GM19438 (cell line): ENCODE results near the gene HDHD3.

Source experiments
- ATAC-seq: cut with Tn5 transposase; IDR thresholded peaks from one replicate; pipeline ENCODE4 v1.9.1; 2021; ENCODE audit warnings: low read depth; ENCODE audit not compliant: unreplicated experiment

Gene HDHD3

DNA sequence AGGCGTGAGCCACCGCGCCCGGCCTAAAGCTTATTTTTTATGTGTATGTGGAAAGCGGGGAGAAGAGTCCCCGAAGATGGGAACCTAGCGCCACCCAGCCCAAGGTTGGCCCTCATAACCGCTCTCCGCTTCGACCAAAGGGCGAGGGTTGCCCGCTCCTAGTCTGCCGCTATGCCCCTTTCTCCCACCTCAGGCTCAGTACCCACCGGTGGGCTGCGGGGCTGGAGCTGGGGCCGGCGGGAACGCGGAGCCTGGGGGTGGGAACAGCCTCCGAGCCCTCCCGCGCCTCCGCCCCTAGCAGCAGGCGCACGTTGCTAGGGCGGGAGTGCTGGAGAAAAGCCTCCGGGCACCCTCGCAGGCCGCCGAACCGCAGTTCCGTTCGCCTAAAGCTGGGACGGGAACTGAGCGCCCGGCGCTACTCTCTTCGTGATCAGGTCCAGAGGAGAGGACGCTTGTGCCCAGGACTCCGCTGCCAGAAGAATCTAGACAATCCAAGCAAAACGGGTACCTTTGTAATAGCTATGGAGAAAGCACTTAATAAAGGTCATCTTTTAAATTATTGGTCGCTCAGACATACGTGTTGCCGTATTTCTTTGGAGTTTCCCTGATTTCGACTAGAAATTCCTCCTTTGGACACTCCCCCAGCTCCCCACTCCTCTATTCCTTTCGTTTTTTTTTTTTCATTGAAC lies 36.6 kb downstream of the HDHD3 start, which contains the start of gene WDR31:
TSS of gene WDR31 (minus strand) at position 265 of the 689 bp plus-strand sequence. CDS start 8,253 bp downstream, outside the sequence.
- peak; percentile 98 for ATAC-seq

DNA sequence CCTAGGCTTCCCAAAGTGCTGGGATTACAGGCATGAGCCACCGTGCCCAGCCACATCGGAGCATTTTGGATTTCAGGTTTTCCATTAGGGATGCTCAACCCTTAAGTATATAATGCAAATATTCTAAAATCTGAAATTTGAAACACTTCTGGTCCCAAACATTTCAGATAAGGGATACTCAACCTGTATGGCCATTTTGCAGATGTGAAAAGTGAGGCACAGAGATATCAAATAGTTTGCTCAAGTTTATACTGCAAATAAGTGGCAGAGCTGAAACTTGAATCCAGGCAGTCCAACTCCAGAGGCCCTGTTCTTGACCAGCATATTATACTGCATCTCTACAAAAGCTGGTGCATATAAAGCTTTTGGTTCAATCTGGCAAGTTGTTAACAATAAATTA lies 39.1 kb downstream of the HDHD3 start:
- no peak for ATAC-seq

DNA sequence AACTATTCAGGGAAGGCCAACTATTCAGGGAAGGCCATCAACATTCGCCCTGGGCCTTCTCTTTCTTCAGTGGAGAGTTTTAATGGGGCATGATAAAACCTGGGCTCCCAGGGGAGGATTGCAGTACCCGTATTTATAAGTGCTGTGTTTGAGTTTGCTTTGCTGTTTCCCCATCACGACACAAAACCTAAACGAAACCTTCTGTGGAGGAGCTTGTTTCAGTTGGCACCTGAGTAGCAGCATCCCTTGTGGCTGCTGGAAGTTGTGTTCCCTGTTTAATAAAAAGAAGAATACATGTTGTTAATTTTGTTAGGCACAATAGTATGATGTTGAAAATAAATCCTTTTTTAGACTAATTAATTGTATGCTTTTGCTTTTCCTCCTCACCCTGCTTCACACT lies 45.0 kb downstream of the HDHD3 start:
- ATAC-seq: no peak

DNA sequence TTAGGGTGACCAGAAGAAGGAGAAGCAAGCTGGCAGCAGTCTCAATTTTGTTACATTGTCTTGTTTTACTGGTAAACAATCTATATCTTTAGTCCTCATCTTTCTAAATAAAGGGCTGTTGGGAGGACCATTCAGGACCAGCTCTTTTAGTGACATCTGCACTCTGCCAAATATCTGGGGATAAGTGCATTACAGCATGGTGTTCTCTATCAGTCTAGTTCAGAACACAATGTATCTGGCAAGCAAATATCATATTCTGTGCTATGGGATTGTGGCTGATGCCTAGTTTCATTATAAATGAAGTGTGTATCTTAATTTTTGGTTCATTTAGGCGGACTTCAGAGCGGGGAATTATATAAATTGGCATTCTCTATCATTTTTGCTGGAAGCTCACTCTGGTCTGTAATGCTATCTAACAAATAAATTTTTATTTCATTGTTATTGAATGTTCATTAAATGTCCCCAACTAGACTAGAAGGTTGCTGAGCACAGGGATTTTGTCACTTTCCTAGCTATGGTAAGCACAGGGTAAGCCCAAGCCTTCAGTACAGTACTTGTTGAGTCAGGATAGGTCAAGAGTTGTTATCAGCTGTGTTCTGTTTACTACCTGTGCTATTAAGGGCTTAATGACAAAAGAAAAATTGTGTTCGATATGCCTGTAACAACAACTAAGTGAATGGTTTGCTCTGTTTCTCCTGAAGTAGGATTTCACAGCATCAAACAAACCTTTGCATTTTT lies 48.6 kb downstream of the HDHD3 start:
- ATAC-seq: no peak

DNA sequence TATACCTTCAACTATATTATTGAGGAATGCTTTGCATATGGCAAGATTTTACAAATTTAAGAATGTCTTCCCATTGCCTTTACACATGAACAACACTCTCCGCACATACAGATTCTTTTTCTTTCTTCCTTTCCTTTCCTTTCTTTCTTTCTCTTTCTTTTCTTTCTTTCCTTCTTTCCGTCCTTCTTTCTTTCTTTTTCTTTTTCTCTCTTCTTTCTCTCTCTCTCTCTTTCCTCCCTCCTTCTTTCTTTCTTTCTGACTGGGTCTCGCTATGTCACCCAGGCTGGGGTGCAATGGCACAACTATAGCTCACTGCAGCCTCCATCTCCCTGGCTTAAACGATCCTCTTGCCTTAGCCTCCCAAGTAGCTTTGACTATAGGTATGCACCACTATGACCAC lies 50.6 kb downstream of the HDHD3 start:
- ATAC-seq: no peak
